GM19043 (cell line): ENCODE results near the gene LRRC59.

Source experiments
- ATAC-seq: cut with Tn5 transposase; IDR thresholded peaks from one replicate; pipeline ENCODE4 v1.9.1; 2021; ENCODE audit warnings: low read depth; ENCODE audit not compliant: unreplicated experiment

The LRRC59 gene

DNA sequence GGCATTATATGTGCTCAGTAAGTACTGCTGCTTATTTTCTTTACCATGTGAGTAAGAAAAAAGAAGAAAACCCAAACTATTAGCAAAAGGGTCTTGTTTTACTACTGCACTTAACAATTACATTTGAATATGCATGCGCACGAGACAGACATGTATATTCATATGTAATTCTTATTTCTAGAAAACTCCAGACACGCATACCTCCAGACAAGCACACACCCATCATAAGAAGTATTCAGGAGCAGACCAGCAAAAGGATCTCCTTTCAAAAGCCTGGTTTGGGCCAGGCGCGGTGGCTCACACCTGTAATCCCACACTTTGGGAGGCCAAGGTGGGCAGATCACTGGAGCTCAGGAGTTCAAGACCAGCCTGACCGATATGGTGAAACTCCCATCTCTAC is 7.8 kb downstream of the LRRC59 start:
- no peak for ATAC-seq

GRCh38 chr17:50388728-50389127 is 8.6 kb downstream of the LRRC59 start:
- no peak for ATAC-seq

DNA sequence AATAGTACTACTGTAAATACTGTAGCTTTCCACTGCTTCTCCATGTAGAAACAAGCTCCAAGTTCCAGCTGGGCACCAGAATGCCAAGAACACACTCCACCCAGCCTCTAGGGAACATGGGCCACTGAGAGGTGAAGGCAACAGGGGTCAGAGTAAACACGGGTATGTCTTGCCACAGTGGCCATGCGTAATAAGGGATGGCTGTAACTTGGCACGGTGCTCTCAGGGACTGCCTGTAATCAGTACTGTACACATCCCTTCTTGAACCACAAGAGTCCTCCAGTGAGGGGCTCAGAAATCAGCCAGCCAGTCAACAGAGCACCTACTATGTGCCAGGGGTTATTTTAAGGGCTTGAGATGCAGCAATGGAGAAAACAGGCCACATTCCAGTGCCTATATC is 10.8 kb downstream of the LRRC59 start:
- ATAC-seq, result no peak

DNA sequence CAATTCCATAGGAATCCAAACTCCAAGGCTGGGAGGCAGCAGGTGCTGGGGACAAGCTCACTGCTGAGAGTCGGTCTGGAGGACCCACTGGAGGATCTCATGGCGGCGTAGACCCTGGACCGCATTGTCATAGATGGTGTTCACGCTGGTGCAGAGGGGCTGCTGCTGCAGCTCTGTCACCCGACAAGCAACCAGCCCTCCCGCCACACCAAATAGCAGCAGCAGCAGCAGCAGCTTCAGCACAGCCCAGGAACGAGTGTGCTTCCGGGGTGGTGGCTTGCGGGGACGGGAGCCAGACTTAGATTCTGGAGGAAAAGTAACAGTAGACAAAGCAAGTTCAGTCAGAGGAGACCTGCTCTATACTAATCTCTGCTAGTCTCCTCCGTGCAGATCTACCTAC is 14.4 kb downstream of the LRRC59 start:
- no peak for ATAC-seq

DNA sequence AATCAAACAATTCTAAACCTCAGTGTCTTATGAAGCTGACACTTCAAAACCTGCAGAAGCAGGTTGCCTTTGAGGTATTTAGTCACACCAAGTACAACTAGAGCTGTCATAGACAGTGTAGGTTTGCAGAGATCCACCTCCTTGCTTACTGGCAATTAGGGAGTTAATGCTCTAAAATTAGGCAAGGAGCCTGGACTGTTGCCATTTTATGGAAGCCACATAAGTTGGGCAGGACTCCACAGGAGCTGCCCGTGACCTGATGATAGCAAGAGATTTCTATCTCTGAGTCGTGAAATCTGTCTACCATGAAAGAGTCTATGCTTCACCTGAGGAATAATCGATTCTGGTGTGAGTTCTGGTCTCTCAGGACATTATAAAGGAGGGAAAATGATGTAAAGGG is 15.4 kb downstream of the LRRC59 start:
- no peak for ATAC-seq

GRCh38 chr17:50381260-50381815 is 16.0 kb downstream of the LRRC59 start:
- ATAC-seq, result no peak

GRCh38 chr17:50380369-50381259 is 16.7 kb downstream of the LRRC59 start:
- ATAC-seq, result no peak

DNA sequence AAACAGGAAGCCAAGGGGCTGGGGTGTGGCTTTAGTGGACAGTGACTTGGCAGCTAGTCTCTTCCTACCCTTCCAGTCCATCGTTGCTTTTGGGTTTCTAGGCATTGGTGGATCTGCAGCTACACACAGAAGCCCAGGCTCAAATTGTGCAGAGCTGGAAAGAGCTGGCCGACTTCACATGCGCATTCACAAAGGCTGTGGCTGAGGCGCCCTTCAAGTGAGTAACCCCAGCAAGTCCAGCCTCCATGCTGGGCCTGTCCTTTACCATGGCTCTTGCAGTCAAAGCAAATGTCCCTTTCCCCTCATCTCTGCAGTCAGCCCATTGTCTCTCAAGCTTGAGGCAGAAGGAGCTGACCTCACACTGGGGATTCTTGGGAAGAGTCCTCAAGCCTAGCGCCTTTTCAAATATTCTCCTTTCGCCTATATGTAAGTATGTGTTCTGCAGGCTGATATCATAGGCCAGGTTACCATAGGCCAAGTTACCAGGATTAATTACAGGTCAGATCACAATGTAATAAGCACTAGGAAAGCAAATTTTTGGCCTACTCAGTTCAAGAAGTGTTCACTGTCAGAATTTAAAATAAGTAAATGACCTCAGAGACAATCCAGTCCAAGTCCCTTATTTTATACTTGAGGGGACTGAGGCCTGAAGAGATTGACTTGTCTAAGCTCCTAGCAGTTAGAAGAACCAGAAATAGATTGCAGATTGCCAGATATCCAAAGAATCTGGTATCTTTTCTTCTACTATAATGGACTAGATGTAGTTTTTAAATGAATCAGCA is 17.8 kb downstream of the LRRC59 start:
- no peak for ATAC-seq

DNA sequence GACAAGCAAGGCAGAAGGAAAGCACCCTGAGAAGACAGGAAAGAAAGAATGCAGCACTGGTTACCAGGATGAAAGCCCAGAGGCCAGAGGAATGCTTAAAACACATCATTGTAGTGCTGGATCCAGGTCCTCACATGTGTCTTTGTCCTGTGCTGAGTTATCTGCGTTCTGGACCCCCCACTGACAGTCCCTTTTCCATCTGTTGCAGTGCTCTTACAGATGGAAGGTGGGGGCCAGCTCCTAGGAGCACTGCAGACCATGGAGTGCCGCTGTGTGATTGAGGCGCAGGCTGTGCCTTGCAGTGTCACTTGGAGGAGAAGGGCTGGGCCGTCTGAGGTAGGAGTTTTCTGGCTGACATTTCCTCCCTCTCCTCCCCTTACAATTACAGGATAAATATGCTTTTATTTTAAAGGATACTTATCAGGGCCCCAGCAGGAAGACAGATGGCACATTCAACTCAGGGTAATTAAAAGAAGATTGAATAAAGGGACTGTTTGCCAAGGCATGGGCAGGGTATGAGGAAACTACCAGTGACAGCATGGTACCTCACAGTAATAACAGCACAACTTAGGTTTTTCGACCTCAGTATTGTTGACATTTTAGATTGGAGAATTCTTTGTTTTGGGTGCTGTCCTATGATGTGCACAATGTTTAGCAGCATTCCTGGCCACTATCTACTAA is 21.3 kb downstream of the LRRC59 start:
- ATAC-seq, result no peak

- ATAC-seq, result no peak
These were observed 23.6 kb downstream of the LRRC59 start for GRCh38 chr17:50373705-50374104.

DNA sequence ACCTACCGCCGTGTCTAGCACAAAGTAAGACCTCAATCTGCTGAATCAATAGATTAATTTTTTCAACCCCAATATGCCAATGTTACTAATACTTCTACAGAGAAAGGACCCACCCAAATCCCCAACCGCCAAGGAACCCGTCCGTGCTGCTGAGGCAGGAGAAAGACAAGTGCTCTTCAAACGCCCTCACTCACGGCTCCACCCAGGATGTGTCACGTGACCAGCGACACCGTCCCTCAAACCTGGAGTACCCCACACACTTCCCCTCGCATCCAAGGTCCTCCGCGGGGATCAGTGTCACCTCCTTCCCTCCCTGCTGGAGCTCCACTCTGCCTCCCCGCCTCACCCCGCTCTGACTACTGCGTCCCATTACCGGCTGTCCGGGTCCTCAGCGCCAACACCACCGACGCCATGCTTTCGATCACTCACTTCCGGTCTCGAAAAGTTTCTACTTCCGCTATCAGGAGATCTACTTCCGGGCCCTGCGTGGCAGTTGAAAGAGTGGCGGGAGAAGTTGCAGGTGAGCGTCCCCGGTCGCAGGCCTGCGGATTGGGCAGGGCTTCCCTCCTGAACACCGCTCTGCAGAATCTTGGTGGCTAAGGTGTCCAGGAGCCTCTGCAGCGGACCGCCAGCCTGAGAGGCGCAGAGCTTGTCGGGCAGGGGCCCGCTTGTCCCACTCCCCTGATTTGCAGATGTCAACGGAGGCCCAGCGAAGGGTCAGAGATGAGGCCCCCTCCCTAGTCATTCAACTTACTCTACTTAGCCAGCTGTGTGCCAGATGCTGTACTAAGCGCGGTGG is 24.4 kb downstream of the LRRC59 start, which contains the start of the genes EME1 and MRPL27:
EME1 (plus strand) TSS at position 472 of the 799 bp plus-strand sequence. CDS start 1,980 bp downstream, outside the sequence.
MRPL27 (minus strand) TSS at position 427 of the 799 bp plus-strand sequence; CDS start at position 413, 14 bp downstream.
- ATAC-seq, result peak; percentile 74

DNA sequence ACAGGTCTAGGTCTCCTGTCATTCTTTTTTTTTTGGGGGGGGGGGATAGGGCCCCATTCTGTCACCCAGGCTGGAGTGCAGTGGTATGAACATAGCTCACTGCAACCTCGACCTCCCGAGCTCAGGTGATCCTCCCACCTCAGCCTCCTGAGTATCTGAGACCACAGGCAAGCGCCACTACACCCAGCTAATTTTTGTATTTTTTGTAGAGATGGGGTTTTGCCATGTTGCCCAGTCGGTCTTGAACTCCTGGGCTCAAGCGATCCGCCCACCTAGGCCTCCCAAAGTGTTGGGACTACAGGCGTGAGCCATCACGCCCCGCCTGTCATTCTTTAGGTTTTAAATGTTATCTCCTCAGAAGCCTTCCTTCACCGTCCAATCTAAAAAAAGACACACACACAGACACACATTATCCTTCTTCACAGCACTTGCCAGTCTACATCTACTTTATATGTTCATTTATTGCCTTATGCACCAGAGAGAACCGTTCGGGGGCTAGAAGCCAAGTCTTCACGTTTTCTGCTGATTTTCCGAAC is 25.0 kb downstream of the LRRC59 start:
- ATAC-seq, result no peak

GRCh38 chr17:50371526-50371925 is 25.8 kb downstream of the LRRC59 start:
- ATAC-seq, result no peak

- ATAC-seq, result no peak
These were observed 27.3 kb downstream of the LRRC59 start for GRCh38 chr17:50370052-50370451.

GRCh38 chr17:50367401-50367800 is 29.9 kb downstream of the LRRC59 start:
- no peak for ATAC-seq

GRCh38 chr17:50365649-50366393 is 31.5 kb downstream of the LRRC59 start:
- no peak for ATAC-seq

DNA sequence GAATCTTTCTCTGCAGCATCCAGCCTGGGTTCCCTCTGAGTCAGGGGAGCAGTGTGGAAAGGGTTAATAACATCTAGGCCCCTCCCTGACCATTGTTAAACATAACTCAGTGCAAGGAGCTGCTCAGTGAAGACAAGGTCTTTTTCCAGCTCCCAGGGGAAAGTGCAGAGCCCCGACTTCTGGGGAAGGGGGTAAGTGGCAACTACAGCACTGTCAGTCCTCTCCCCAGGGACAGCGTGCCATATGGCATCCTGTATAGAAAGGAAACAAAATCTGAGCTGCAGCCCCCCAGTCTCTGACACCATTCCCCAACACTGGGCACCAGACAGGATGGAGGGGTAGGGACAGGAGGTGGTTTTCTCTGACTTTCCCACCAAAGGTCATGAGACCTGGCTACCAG is 32.2 kb downstream of the LRRC59 start:
- ATAC-seq, result no peak

- no peak for ATAC-seq
These were observed 32.6 kb downstream of the LRRC59 start for GRCh38 chr17:50364715-50365114.

- ATAC-seq, result no peak
These were observed 33.3 kb downstream of the LRRC59 start for GRCh38 chr17:50364061-50364458.
